OCI-LY1 (cell line): ENCODE measurements around the gene ABCG2.

ENCODE experiments used
- EZH2 ChIP-seq: fragments of 200-600 bp; sonication (generic), shearing (Covaris generic); IDR thresholded peaks from 2 replicates; pipeline ENCODE4 v1.8.0; 2017; ENCODE audit warnings: borderline replicate concordance, mixed run types, mild to moderate bottlenecking, antibody characterized with exemption, low read length, moderate library complexity, mixed read lengths
- TF ChIP-seq, protein P1 (sequence below): fragments of 200-600 bp; sonication (generic), shearing (Covaris generic); IDR thresholded peaks from 2 replicates; pipeline ENCODE4 v1.5.1; 2017; ENCODE audit warnings: mild to moderate bottlenecking, antibody characterized with exemption, low read length, moderate library complexity, mixed read lengths

- TF ChIP-seq, protein P1, sequence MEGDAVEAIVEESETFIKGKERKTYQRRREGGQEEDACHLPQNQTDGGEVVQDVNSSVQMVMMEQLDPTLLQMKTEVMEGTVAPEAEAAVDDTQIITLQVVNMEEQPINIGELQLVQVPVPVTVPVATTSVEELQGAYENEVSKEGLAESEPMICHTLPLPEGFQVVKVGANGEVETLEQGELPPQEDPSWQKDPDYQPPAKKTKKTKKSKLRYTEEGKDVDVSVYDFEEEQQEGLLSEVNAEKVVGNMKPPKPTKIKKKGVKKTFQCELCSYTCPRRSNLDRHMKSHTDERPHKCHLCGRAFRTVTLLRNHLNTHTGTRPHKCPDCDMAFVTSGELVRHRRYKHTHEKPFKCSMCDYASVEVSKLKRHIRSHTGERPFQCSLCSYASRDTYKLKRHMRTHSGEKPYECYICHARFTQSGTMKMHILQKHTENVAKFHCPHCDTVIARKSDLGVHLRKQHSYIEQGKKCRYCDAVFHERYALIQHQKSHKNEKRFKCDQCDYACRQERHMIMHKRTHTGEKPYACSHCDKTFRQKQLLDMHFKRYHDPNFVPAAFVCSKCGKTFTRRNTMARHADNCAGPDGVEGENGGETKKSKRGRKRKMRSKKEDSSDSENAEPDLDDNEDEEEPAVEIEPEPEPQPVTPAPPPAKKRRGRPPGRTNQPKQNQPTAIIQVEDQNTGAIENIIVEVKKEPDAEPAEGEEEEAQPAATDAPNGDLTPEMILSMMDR: no peak
- no peak for TF ChIP-seq EZH2
Observed at GRCh38 chr4:88171206-88171605, 12.8 kb upstream of the ABCG2 start.
